GM23338 (cell line): ENCODE results near the gene ZFPL1.

Experiments
- CREB1 ChIP-seq: fragments of 250-450 bp; sonication (Bioruptor Pico); IDR thresholded peaks from 2 replicates; pipeline ENCODE4 v1.5.0; 2020; ENCODE audit warnings: low read depth, mild to moderate bottlenecking, moderate library complexity
- EZH2 ChIP-seq: fragments of 200-600 bp; sonication (generic); IDR thresholded peaks from one replicate; pipeline ENCODE4 v1.8.0; 2017; ENCODE audit warnings: antibody characterized with exemption, mild to moderate bottlenecking, low read depth; ENCODE audit not compliant: unreplicated experiment
- EZH2phosphoT487 ChIP-seq: fragments of 200-600 bp; sonication (generic); IDR thresholded peaks from one replicate; pipeline ENCODE4 v1.8.1; 2018; ENCODE audit warnings: antibody characterized with exemption; ENCODE audit not compliant: unreplicated experiment
- JUNB ChIP-seq: IDR thresholded peaks from one replicate; pipeline ENCODE4 v1.6.1; 2016; ENCODE audit warnings: antibody characterized with exemption; ENCODE audit not compliant: unreplicated experiment
- POLR2AphosphoS5 ChIP-seq: IDR thresholded peaks from 2 replicates; pipeline ENCODE4 v1.6.1; 2016; ENCODE audit warnings: antibody characterized with exemption, low read depth
- TF ChIP-seq, protein P1 (sequence below): IDR thresholded peaks from one replicate; pipeline ENCODE4 v1.6.1; 2018; ENCODE audit warnings: antibody characterized with exemption; ENCODE audit not compliant: unreplicated experiment
- TF ChIP-seq, protein P2 (sequence below), 2 experiments: fragments of 200-600 bp in 1 of 2; sonication (generic) in 1 of 2; conservative IDR thresholded peaks; 2 replicates each; pipeline versions ENCODE4 v1.5.1 to v1.6.1; 2016 to 2017; ENCODE audit warnings: antibody characterized with exemption in 2 of 2, low read depth in 2 of 2, mild to moderate bottlenecking in 2 of 2, moderate library complexity in 1 of 2

DNA sequence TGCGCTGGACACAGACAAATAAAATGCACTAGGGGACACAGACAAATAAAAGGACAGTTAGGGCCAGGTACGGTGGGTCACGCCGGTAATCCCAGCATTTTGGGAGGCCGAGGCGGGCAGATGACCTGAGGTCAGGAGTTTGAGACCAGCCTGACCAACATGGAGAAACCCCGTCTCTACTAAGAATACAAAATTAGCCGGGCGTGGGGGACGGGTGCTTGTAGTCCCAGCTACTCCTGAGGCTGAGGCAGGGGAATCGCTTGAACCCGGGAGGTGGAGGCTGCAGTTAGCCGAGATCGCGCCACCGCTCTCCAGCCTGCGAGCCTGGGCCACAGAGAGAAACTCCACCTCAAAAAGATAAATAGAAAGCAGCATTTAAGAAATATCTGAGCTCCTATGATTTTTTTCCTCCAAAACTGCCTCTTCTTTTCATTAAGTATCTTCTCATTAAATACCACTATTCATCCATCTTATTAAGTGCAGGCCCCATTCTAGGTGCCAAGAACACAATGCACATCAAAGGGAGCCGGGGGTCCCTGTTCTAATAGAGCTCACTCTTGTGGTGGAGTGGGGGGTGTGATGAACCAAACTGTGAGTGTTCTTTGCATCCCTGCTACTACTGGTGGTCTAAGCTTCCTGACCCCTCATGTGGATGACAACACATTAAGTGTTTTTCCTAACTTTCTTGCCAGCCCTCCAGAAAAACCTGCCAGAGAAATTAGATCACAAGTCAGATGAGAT lies 34.2 kb downstream of the ZFPL1 start:
- TF ChIP-seq, protein P1, sequence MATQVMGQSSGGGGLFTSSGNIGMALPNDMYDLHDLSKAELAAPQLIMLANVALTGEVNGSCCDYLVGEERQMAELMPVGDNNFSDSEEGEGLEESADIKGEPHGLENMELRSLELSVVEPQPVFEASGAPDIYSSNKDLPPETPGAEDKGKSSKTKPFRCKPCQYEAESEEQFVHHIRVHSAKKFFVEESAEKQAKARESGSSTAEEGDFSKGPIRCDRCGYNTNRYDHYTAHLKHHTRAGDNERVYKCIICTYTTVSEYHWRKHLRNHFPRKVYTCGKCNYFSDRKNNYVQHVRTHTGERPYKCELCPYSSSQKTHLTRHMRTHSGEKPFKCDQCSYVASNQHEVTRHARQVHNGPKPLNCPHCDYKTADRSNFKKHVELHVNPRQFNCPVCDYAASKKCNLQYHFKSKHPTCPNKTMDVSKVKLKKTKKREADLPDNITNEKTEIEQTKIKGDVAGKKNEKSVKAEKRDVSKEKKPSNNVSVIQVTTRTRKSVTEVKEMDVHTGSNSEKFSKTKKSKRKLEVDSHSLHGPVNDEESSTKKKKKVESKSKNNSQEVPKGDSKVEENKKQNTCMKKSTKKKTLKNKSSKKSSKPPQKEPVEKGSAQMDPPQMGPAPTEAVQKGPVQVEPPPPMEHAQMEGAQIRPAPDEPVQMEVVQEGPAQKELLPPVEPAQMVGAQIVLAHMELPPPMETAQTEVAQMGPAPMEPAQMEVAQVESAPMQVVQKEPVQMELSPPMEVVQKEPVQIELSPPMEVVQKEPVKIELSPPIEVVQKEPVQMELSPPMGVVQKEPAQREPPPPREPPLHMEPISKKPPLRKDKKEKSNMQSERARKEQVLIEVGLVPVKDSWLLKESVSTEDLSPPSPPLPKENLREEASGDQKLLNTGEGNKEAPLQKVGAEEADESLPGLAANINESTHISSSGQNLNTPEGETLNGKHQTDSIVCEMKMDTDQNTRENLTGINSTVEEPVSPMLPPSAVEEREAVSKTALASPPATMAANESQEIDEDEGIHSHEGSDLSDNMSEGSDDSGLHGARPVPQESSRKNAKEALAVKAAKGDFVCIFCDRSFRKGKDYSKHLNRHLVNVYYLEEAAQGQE = no peak
- TF ChIP-seq, protein P2, sequence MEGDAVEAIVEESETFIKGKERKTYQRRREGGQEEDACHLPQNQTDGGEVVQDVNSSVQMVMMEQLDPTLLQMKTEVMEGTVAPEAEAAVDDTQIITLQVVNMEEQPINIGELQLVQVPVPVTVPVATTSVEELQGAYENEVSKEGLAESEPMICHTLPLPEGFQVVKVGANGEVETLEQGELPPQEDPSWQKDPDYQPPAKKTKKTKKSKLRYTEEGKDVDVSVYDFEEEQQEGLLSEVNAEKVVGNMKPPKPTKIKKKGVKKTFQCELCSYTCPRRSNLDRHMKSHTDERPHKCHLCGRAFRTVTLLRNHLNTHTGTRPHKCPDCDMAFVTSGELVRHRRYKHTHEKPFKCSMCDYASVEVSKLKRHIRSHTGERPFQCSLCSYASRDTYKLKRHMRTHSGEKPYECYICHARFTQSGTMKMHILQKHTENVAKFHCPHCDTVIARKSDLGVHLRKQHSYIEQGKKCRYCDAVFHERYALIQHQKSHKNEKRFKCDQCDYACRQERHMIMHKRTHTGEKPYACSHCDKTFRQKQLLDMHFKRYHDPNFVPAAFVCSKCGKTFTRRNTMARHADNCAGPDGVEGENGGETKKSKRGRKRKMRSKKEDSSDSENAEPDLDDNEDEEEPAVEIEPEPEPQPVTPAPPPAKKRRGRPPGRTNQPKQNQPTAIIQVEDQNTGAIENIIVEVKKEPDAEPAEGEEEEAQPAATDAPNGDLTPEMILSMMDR (conservative IDR thresholded peaks at IDR 0.05; ENCODE audit: low read depth in 2 of 2) = no peak; a peak in 1 of 4 replicates
- TF ChIP-seq EZH2 = no peak
- TF ChIP-seq POLR2AphosphoS5 = no peak; the same call in 1 of the 2 replicates
- no peak for TF ChIP-seq JUNB
- no peak for TF ChIP-seq CREB1 (CRISPR knock-in tag)
- TF ChIP-seq EZH2phosphoT487 = no peak
